HEK293 (cell line): ENCODE results near the gene DOCK7.
"Not testable (repeated sequence)": the region's sequence is repeated elsewhere in the genome, so short reads cannot be mapped to it uniquely, and the experiment has no call there.

Experiments
- CTCF ChIA-PET: fragments of 350-600 bp; formaldehyde crosslinking; extraction: SDS; loops from one replicate; lab custom pipeline; 2021; ENCODE audit warnings: antibody characterized with exemption; lab: Yijun Ruan, JAX
- POLR2A ChIA-PET: fragments of 300-600 bp; formaldehyde crosslinking; extraction: SDS; loops from one replicate; lab custom pipeline; 2020; ENCODE audit warnings: antibody characterized with exemption, inconsistent platforms; lab: Yijun Ruan, JAX
- H3K27ac ChIP-seq: fragments of 200-500 bp; sonication (Bioruptor generic); 2 replicates; pipeline ENCODE4 v1.5.1; 2014; ENCODE audit warnings: low read depth, low read length, control low read depth, inconsistent platforms; ENCODE audit errors: extremely low read depth
- H3K36me3 ChIP-seq, 2 experiments: fragments of 200-500 bp in 1 of 2; sonication (Bioruptor generic) in 1 of 2; 1 replicate in 1 of 2; 2 replicates in 1 of 2; pipeline ENCODE4 v1.5.1; 2014 to 2017; ENCODE audit warnings: inconsistent platforms in 2 of 2, low read length in 2 of 2; ENCODE audit not compliant: control insufficient read depth in 2 of 2, insufficient read depth in 1 of 2
- H3K4me1 ChIP-seq: fragments of 200-500 bp; sonication (Bioruptor generic); 2 replicates; pipeline ENCODE4 v1.5.1; 2014; ENCODE audit warnings: mild to moderate bottlenecking, low read length, inconsistent platforms; ENCODE audit not compliant: control insufficient read depth, insufficient read depth
- H3K4me3 ChIP-seq: 2 replicates; pipeline ENCODE4 v1.5.1; 2011; ENCODE audit warnings: low read depth, mild to moderate bottlenecking, control low read depth, low read length, moderate library complexity
- H3K9me3 ChIP-seq: fragments of 200-500 bp; sonication (Bioruptor generic); 2 replicates; pipeline ENCODE4 v1.5.1; 2014; ENCODE audit warnings: low read depth, low read length, inconsistent platforms; ENCODE audit not compliant: control insufficient read depth, insufficient read depth
- GLI4 ChIP-seq: fragments of 450-650 bp; formaldehyde crosslinking; IDR thresholded peaks from 2 replicates; pipeline ENCODE4 v1.5.1; 2016; ENCODE audit warnings: missing biosample characterization, missing genetic modification characterization
- INSM2 ChIP-seq: fragments of 450-650 bp; formaldehyde crosslinking; IDR thresholded peaks from 2 replicates; pipeline ENCODE4 v1.5.1; 2016; ENCODE audit warnings: missing biosample characterization, missing genetic modification characterization
- PRDM4 ChIP-seq: fragments of 450-650 bp; formaldehyde crosslinking; IDR thresholded peaks from 2 replicates; pipeline ENCODE4 v1.5.1; 2017; ENCODE audit warnings: missing biosample characterization, missing genetic modification characterization
- WT1 ChIP-seq: fragments of 450-650 bp; formaldehyde crosslinking; IDR thresholded peaks from 2 replicates; pipeline ENCODE4 v1.5.1; 2016; ENCODE audit warnings: missing biosample characterization, missing genetic modification characterization
- ZBTB48 ChIP-seq: fragments of 450-650 bp; formaldehyde crosslinking; IDR thresholded peaks from 2 replicates; pipeline ENCODE4 v1.5.1; 2016; ENCODE audit warnings: missing biosample characterization, missing genetic modification characterization
- ZBTB7A ChIP-seq: fragments of 450-650 bp; formaldehyde crosslinking; IDR thresholded peaks from 2 replicates; pipeline ENCODE4 v1.5.1; 2016; ENCODE audit warnings: low read depth, missing biosample characterization, missing genetic modification characterization
- ZFP37 ChIP-seq: fragments of 450-650 bp; formaldehyde crosslinking; IDR thresholded peaks from 2 replicates; pipeline ENCODE4 v1.5.1; 2016; ENCODE audit warnings: missing biosample characterization, missing genetic modification characterization
- ZNF138 ChIP-seq: fragments of 450-650 bp; formaldehyde crosslinking; IDR thresholded peaks from 2 replicates; pipeline ENCODE4 v1.5.1; 2016; ENCODE audit warnings: missing biosample characterization, missing genetic modification characterization, borderline replicate concordance
- ZNF146 ChIP-seq: fragments of 450-650 bp; formaldehyde crosslinking; IDR thresholded peaks from 2 replicates; pipeline ENCODE4 v1.5.1; 2016; ENCODE audit warnings: missing biosample characterization, missing genetic modification characterization
- ZNF23 ChIP-seq: fragments of 450-650 bp; formaldehyde crosslinking; IDR thresholded peaks from 2 replicates; pipeline ENCODE4 v1.5.1; 2016; ENCODE audit warnings: missing biosample characterization, missing genetic modification characterization, borderline replicate concordance
- ZNF416 ChIP-seq: fragments of 450-650 bp; formaldehyde crosslinking; IDR thresholded peaks from 2 replicates; pipeline ENCODE4 v1.5.1; 2016; ENCODE audit warnings: missing biosample characterization, missing genetic modification characterization
- ZNF423 ChIP-seq: fragments of 450-650 bp; formaldehyde crosslinking; IDR thresholded peaks from 2 replicates; pipeline ENCODE4 v1.5.1; 2016; ENCODE audit warnings: missing biosample characterization, missing genetic modification characterization
- ZNF510 ChIP-seq: fragments of 450-650 bp; formaldehyde crosslinking; IDR thresholded peaks from 2 replicates; pipeline ENCODE4 v1.5.1; 2018; ENCODE audit warnings: mild to moderate bottlenecking, missing genetic modification characterization, missing biosample characterization; ENCODE audit not compliant: insufficient replicate concordance
- ZNF529 ChIP-seq: fragments of 450-650 bp; formaldehyde crosslinking; IDR thresholded peaks from 2 replicates; pipeline ENCODE4 v1.5.1; 2017; ENCODE audit warnings: missing genetic modification characterization, missing biosample characterization; ENCODE audit not compliant: insufficient replicate concordance
- ZNF560 ChIP-seq: fragments of 450-650 bp; formaldehyde crosslinking; IDR thresholded peaks from 2 replicates; pipeline ENCODE4 v1.5.1; 2017; ENCODE audit warnings: missing biosample characterization, missing genetic modification characterization, borderline replicate concordance
- ZNF596 ChIP-seq: fragments of 450-650 bp; IDR thresholded peaks from 2 replicates; pipeline ENCODE4 v1.5.0; 2018; ENCODE audit warnings: missing biosample characterization, mild to moderate bottlenecking, missing genetic modification characterization, moderate library complexity
- ZNF768 ChIP-seq: fragments of 450-650 bp; formaldehyde crosslinking; IDR thresholded peaks from 2 replicates; pipeline ENCODE4 v1.5.1; 2018; ENCODE audit warnings: missing biosample characterization, mild to moderate bottlenecking, missing genetic modification characterization
- ZNF843 ChIP-seq: fragments of 450-650 bp; formaldehyde crosslinking; IDR thresholded peaks from 2 replicates; pipeline ENCODE4 v1.5.1; 2016; ENCODE audit warnings: missing biosample characterization, missing genetic modification characterization
- TF ChIP-seq, protein P1 (sequence below): fragments of 450-650 bp; formaldehyde crosslinking; IDR thresholded peaks from 2 replicates; pipeline ENCODE4 v1.5.1; 2017; ENCODE audit warnings: missing biosample characterization, missing genetic modification characterization
- TF ChIP-seq, protein P2 (sequence below): fragments of 450-650 bp; formaldehyde crosslinking; IDR thresholded peaks from 2 replicates; pipeline ENCODE4 v1.5.0; 2017; ENCODE audit warnings: missing biosample characterization, missing genetic modification characterization, borderline replicate concordance
- TF ChIP-seq, protein P3 (sequence below): sonication (generic); formaldehyde crosslinking; IDR thresholded peaks from 2 replicates; pipeline ENCODE4 v1.8.1; 2022; ENCODE audit warnings: mild to moderate bottlenecking, moderate library complexity, missing genetic modification reagents

The DOCK7 gene

GRCh38 chr1:62527346-62527745, 160.8 kb downstream of the DOCK7 start:
- CTCF ChIA-PET, H3K9me3 ChIP-seq, H3K4me1 ChIP-seq, H3K27ac ChIP-seq, POLR2A ChIA-PET, H3K4me3 ChIP-seq, H3K36me3 ChIP-seq: not testable (repeated sequence)
- TF ChIP-seq ZNF146: peak; percentile 93

GRCh38 chr1:62523860-62524259, 164.3 kb downstream of the DOCK7 start:
- no peak overlapping the region for H3K27ac ChIP-seq
- H3K36me3 ChIP-seq: peaks cover 0 to 7% of the 10 kb centered on the region in 2 experiments; a peak in 2 of 3 replicates
- CTCF ChIA-PET: interaction anchor here (0.9 to 1.6 kb wide), 2 partner anchors 16 to 349 kb away, joined by 3 read pairs; no protein-coding TSS in a partner anchor
- no peaks in the 10 kb centered on the region for H3K4me1 ChIP-seq
- H3K4me3 ChIP-seq: no peak overlapping the region
- no peak for TF ChIP-seq PRDM4
- no peak for TF ChIP-seq ZNF510 (tag by site-specific recombination)
- TF ChIP-seq, protein P1, sequence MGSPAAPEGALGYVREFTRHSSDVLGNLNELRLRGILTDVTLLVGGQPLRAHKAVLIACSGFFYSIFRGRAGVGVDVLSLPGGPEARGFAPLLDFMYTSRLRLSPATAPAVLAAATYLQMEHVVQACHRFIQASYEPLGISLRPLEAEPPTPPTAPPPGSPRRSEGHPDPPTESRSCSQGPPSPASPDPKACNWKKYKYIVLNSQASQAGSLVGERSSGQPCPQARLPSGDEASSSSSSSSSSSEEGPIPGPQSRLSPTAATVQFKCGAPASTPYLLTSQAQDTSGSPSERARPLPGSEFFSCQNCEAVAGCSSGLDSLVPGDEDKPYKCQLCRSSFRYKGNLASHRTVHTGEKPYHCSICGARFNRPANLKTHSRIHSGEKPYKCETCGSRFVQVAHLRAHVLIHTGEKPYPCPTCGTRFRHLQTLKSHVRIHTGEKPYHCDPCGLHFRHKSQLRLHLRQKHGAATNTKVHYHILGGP (tag by site-specific recombination): no peak
- no peak for TF ChIP-seq ZNF23 (tag by site-specific recombination)
- TF ChIP-seq ZNF529: no peak
- no peak for TF ChIP-seq ZNF843 (tag by site-specific recombination)
- TF ChIP-seq WT1 (tag by site-specific recombination): no peak
- TF ChIP-seq ZNF596: no peak
- TF ChIP-seq ZNF560: no peak
- TF ChIP-seq ZBTB7A (tag by site-specific recombination): no peak
- POLR2A ChIA-PET: no interaction called here
- no peaks in the 10 kb centered on the region for H3K9me3 ChIP-seq

- POLR2A ChIA-PET: no interaction called here
- H3K36me3 ChIP-seq: peaks cover 0 to 6% of the 10 kb centered on the region in 2 experiments; a peak in 2 of 3 replicates
- H3K4me3 ChIP-seq: no peak overlapping the region
- CTCF ChIA-PET: interaction anchor here (1.1 to 1.3 kb wide), 2 partner anchors 9 to 14 kb away, joined by 4 to 5 read pairs; no protein-coding TSS in a partner anchor
- no peaks in the 10 kb centered on the region for H3K4me1 ChIP-seq
- H3K27ac ChIP-seq: no peak overlapping the region
- no peak for TF ChIP-seq ZNF596
- TF ChIP-seq GLI4 (tag by site-specific recombination): no peak
- TF ChIP-seq, protein P2, sequence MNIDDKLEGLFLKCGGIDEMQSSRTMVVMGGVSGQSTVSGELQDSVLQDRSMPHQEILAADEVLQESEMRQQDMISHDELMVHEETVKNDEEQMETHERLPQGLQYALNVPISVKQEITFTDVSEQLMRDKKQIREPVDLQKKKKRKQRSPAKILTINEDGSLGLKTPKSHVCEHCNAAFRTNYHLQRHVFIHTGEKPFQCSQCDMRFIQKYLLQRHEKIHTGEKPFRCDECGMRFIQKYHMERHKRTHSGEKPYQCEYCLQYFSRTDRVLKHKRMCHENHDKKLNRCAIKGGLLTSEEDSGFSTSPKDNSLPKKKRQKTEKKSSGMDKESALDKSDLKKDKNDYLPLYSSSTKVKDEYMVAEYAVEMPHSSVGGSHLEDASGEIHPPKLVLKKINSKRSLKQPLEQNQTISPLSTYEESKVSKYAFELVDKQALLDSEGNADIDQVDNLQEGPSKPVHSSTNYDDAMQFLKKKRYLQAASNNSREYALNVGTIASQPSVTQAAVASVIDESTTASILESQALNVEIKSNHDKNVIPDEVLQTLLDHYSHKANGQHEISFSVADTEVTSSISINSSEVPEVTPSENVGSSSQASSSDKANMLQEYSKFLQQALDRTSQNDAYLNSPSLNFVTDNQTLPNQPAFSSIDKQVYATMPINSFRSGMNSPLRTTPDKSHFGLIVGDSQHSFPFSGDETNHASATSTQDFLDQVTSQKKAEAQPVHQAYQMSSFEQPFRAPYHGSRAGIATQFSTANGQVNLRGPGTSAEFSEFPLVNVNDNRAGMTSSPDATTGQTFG (tag by site-specific recombination): no peak
- TF ChIP-seq ZNF416 (tag by site-specific recombination): no peak
- no peak for TF ChIP-seq ZBTB48
- no peak for TF ChIP-seq INSM2 (tag by site-specific recombination)
- TF ChIP-seq, protein P3, sequence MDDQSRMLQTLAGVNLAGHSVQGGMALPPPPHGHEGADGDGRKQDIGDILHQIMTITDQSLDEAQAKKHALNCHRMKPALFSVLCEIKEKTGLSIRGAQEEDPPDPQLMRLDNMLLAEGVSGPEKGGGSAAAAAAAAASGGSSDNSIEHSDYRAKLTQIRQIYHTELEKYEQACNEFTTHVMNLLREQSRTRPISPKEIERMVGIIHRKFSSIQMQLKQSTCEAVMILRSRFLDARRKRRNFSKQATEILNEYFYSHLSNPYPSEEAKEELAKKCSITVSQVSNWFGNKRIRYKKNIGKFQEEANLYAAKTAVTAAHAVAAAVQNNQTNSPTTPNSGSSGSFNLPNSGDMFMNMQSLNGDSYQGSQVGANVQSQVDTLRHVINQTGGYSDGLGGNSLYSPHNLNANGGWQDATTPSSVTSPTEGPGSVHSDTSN (CRISPR knock-in tag): no peak
- no peak for TF ChIP-seq ZNF768 (tag by site-specific recombination)
- TF ChIP-seq ZNF423 (tag by site-specific recombination): no peak
- no peak for TF ChIP-seq ZFP37 (tag by site-specific recombination)
- TF ChIP-seq ZNF138 (tag by site-specific recombination): no peak
- no peaks in the 10 kb centered on the region for H3K9me3 ChIP-seq
Measured at GRCh38 chr1:62516600-62516999, 171.6 kb downstream of the DOCK7 start.
